ENCODE measurements around the gene ATF1. TPM values are rescaled to one million over a fixed set of nuclear protein-coding genes. Genes with fewer than 3 reads are reported as not detected.
A peak's percentile ranks its signal among the peaks of the same experiment; 100 is the strongest.

ATF1 gene
- total RNA-seq, 2 donors from 2014 or later: 66.6 to 82.3 TPM

DNA sequence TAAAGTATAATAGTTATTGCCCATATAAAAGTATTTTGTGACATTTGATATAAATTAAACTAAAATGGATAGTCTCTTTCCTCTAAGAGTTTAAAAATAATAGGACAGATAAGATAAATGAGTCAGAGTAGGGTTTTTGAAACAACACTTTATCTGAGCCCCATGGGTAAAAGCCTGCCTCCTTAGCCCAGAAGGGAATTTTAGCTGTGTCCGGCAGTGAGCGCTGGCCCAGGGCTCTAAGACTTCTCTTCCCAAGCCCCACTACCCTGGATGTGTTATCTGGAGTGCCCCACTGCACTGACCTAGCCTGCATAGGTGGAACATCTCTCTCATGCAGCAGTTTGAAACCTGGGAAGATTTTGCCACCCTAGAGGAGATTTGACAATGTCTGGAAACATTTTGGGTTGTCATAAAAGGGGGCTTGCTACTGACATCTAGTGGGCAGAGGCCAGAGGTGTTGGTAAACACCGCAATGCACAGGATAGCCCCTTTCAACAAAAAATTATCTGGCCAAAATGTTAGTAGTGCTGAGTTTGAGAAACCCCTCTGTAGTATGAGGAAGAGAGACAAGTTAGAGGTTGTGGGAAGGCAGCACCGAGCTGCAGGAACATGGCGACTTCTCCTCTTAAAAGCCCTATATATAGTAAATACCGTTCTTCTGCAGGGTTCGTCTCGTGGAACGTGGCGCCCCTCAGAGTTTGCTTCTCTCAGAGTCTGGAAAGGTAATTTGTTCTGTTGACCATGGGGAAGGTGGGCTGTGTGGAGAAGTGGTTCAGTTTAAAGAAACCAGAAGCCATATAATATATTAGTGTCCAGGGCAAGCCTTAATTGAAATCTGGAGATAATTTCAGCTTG, 29.3 kb upstream of the ATF1 start:
- Mint-ChIP-seq H3K27me3 (ENCODE audit: low read depth) (no peaks in the 10 kb centered on the region), H3K4me1 (ENCODE audit: low read depth) (no peaks in the 10 kb centered on the region), H3K36me3 (ENCODE audit: insufficient read depth in 2 of 2) (peaks cover 3 to 25% of the 10 kb centered on the region in 2 donors), H3K27ac (no peak overlapping the region), H3K9me3 (no peaks in the 10 kb centered on the region), H3K4me3 (no peak overlapping the region)
- ATAC-seq (replicated peaks in 1 of 2) (peak in 1 of 2 donors; percentile 46), DNase-seq (peak; percentile 10 to 13)

DNA sequence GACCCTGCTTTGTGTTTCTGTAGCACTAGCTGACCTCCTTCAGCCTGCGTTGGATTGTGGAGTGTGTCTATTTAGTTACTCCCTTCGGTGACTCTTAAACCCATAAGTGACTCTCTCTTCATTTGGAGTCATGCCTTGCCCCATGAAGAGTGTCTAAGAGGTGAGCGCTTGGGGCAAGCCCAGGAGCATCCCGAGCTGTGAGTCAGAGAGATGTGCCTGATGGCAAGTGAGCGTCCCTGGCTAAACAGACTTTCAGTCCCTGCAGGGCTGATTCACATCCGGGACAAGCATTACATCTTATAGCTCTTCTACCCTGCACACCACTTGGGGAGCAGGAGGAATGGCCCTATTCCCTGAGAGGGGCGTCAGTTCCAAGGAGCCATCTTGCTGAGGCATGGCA, 24.3 kb upstream of the ATF1 start:
- Mint-ChIP-seq H3K9me3 (no peaks in the 10 kb centered on the region), H3K27ac (no peak overlapping the region)

DNA sequence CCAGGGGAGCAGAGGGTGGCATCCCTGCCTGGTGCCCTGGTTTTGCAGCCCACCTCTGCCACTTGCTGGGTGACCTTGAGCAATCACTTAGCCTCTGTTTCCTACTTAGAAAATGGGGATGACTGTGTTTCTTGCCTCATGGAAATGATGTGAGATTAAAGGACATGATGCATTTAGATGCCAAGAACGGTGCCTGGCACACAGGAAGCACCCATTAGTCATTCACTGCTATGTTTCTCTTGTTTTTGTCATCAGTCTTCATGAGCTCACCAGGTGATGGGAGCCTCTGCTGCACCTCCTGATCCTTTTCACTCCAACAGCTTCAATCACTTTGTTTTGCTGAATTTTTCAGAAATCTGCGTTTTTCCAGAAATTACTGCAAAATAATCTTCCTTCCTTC, 23.6 kb upstream of the ATF1 start:
- Mint-ChIP-seq H3K9me3 (no peaks in the 10 kb centered on the region), H3K27me3 (ENCODE audit: low read depth) (no peaks in the 10 kb centered on the region), H3K27ac (peak overlapping the region; percentile 65), H3K4me3 (no peak overlapping the region), H3K36me3 (ENCODE audit: insufficient read depth in 2 of 2) (peaks cover 6 to 25% of the 10 kb centered on the region in 2 donors), H3K4me1 (ENCODE audit: low read depth) (peaks cover 11% of the 10 kb centered on the region)
- ATAC-seq (replicated peaks in 1 of 2) (peak; percentile 59 to 88), DNase-seq (peak in 1 of 2 donors; percentile 15)

More for the DNA sequence above, 24.3 kb upstream of the ATF1 start:
- Mint-ChIP-seq H3K4me3 (no peak overlapping the region), H3K36me3 (ENCODE audit: insufficient read depth in 2 of 2) (peaks cover 6 to 25% of the 10 kb centered on the region in 2 donors), H3K27me3 (ENCODE audit: low read depth) (no peaks in the 10 kb centered on the region), H3K4me1 (ENCODE audit: low read depth) (peaks cover 11% of the 10 kb centered on the region)
- peak in 1 of 2 donors; percentile 23 for ATAC-seq (replicated peaks in 1 of 2)
- no peak for DNase-seq

DNA sequence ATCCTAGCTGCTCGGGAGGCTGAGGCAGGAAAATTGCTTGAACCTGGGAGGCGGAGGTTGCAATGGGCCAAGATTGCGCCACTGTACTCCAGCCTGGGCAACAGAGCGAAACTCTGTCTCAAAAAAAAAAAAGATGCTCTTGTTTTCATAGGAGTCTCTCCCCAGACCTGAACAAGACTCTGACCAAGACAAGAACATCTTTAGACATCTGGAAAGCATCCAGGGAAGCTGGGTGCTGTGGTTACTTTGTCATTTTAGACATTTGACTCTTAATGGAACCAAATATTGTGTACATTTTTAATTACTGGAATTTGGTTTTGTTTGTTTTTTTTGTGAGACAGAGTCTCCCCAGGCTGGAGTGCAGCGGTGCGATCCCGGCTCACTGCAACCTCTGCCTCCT, 21.1 kb upstream of the ATF1 start:
- peaks cover 6 to 25% of the 10 kb centered on the region in 2 donors for H3K36me3 Mint-ChIP-seq (ENCODE audit: insufficient read depth in 2 of 2)
- H3K4me1 Mint-ChIP-seq (ENCODE audit: low read depth): peaks cover 11% of the 10 kb centered on the region
- ATAC-seq (replicated peaks in 1 of 2) (no peak), DNase-seq (no peak)
- no peak overlapping the region for H3K27ac Mint-ChIP-seq
- no peaks in the 10 kb centered on the region for H3K27me3 Mint-ChIP-seq (ENCODE audit: low read depth)
- H3K9me3 Mint-ChIP-seq: no peaks in the 10 kb centered on the region
- no peak overlapping the region for H3K4me3 Mint-ChIP-seq

DNA sequence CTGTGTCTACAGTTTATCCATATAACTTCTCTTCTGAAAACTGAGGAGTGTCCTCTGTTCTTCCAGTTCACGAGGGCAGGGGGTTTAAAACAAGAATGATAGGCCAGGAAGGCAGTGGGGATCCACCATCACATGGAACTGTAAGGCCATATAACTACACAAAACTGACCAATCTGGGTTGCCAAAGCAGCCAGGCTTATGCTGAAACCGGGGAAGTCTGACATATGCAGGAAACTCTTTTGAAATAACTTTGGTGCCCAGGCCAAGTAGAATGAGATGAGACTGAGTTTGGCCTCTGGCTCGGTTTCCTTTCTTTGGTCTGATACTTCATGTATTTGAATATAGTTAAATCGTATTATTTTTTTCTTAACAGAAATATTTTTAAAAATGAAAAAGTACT, 18.0 kb upstream of the ATF1 start:
- peaks cover 6% of the 10 kb centered on the region in 2 donors for H3K36me3 Mint-ChIP-seq (ENCODE audit: insufficient read depth in 2 of 2)
- H3K4me3 Mint-ChIP-seq: no peak overlapping the region
- peaks cover under 1% of the 10 kb centered on the region for H3K4me1 Mint-ChIP-seq (ENCODE audit: low read depth)
- no peaks in the 10 kb centered on the region for H3K27me3 Mint-ChIP-seq (ENCODE audit: low read depth)
- DNase-seq: no peak
- ATAC-seq (replicated peaks in 1 of 2): no peak
- H3K9me3 Mint-ChIP-seq: no peaks in the 10 kb centered on the region
- H3K27ac Mint-ChIP-seq: no peak overlapping the region

DNA sequence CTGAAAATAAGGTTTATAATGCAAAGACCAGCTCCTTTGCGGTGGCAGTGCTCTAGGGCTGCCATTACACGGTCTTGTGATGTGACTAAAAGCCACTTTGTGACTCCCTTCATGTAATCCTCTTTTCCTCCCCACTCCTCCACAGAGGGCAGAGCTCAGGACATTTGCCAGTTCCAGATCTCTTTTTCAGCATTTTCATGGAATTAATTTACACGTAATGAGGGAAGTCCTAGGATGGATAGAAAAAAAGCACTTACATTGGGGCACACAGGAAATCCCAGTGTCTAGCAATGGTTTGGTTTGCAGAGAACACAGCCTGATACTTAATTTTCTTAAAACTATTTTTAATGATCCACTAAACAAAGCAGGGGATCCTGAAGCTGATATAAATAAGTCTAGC, 17.5 kb upstream of the ATF1 start:
- Mint-ChIP-seq H3K36me3 (ENCODE audit: insufficient read depth in 2 of 2) (peaks cover 3 to 5% of the 10 kb centered on the region in 2 donors), H3K4me1 (ENCODE audit: low read depth) (no peaks in the 10 kb centered on the region)

DNA sequence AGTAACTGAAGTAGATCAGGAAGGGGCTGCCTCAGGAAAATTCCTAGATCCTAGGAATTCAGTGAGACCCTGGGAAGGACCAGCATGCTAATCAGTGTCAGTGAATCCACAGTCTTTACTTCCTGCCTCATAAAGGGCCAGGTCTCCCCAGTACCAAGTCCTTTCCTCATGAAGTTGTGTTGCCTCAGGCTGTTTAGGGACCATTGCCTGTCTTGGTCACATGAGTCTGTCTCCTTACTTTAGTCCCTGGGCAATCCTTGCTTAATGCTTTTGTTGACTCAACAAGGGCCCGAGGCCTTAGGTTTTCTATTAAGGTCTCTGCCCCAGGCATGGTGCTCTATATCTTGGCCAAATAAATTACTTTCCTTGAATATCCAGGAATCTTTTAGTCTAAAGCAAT, 16.1 kb upstream of the ATF1 start:
- no peak for ATAC-seq (replicated peaks in 1 of 2)
- Mint-ChIP-seq H3K27me3 (ENCODE audit: low read depth) (no peaks in the 10 kb centered on the region), H3K4me3 (no peak overlapping the region), H3K36me3 (ENCODE audit: insufficient read depth in 2 of 2) (peaks cover 3% of the 10 kb centered on the region in 2 donors), H3K4me1 (ENCODE audit: low read depth) (no peaks in the 10 kb centered on the region), H3K27ac (no peak overlapping the region), H3K9me3 (no peaks in the 10 kb centered on the region)
- DNase-seq: no peak

More for the DNA sequence above, 17.5 kb upstream of the ATF1 start:
- Mint-ChIP-seq H3K9me3 (no peaks in the 10 kb centered on the region), H3K27ac (no peak overlapping the region), H3K4me3 (no peak overlapping the region), H3K27me3 (ENCODE audit: low read depth) (no peaks in the 10 kb centered on the region)
- DNase-seq (no peak), ATAC-seq (replicated peaks in 1 of 2) (no peak)

DNA sequence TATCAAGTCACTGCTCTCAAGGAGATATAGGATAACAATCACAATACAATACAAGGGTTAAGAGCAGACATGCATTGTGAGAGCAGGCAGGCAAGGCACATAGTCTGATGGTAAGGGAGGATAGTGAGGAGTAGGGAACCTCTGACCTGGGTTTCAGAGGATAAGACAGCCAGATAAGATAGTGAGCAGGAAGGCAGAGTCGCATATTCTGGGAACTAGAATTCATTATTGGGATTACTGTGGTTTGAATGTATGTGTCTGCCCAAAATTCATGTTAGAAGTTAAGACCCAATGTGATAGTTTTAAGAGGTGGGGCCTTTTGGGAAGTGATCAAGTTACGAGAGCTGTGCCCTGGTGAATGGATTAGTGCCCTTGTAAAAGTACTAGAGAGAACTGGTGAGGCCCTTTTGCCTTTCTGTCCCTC, 14.4 kb upstream of the ATF1 start:
- DNase-seq (no peak), ATAC-seq (replicated peaks in 1 of 2) (no peak)
- Mint-ChIP-seq H3K27ac (no peak overlapping the region), H3K4me3 (no peak overlapping the region), H3K36me3 (ENCODE audit: insufficient read depth in 2 of 2) (peaks cover under 1 to 3% of the 10 kb centered on the region in 2 donors), H3K9me3 (no peaks in the 10 kb centered on the region), H3K27me3 (ENCODE audit: low read depth) (no peaks in the 10 kb centered on the region), H3K4me1 (ENCODE audit: low read depth) (no peaks in the 10 kb centered on the region)

DNA sequence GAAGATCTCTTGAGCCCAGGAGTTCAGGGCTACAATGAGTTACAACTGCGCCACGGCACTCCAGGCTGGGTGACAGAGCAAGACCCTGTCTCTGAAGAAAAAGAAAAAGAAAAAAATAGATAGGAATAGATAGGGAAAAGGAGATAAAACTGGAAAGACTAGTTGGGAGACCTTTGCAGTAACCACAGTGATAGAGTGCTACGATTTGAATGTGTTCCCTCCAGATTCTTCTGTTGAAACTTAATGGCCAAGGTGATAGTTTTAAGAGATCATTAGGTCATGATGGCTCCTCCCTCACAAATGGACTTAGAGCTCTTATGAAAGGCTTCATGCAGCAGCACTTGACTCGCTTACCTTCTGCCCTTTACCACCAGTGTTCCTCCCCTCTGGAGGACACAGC, 13.5 kb upstream of the ATF1 start:
- peaks cover 0 to 3% of the 10 kb centered on the region in 2 donors for H3K36me3 Mint-ChIP-seq (ENCODE audit: insufficient read depth in 2 of 2)
- H3K4me1 Mint-ChIP-seq (ENCODE audit: low read depth): no peaks in the 10 kb centered on the region

DNA sequence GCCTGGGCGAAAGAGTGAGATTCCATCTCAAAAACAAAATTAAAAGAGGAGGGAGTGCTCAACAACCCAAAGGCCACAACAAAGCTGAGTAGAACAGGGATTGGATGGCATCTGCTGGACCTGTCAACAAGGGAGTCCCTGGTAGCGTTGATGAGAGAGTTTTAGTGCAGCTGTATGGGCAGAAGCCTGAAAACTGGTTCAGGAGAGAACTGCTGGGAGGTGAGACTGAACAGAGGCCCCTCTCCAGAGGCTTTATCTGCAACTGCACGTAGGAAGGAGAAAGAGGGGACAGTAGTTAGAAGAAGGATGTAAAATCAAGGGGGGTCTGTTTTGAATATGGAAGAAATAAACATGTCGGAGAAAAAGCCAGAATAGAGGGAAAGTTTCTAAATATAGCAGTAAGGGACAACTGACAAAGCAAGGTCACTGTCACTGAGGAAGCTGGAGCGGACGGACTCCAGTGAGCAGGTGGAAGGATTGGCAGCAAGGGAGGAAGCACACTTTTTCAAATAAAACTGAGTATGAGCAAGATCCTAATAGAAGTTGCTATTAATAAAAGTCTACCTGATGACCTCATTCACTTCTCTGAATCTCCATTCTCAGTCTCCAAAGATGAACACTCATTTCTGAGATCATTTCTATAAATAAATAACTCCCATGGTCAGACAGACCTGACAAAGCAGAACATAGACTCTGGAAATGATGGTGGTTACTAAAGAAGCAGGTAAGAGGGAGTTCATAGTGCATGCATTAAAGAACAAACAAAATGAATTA, 11.8 kb upstream of the ATF1 start:
- Mint-ChIP-seq H3K9me3 (no peaks in the 10 kb centered on the region), H3K4me1 (ENCODE audit: low read depth) (no peaks in the 10 kb centered on the region), H3K27me3 (ENCODE audit: low read depth) (no peaks in the 10 kb centered on the region), H3K36me3 (ENCODE audit: insufficient read depth in 2 of 2) (no peaks in the 10 kb centered on the region), H3K4me3 (no peak overlapping the region), H3K27ac (peak overlapping the region; percentile 63)
- no peak for ATAC-seq (replicated peaks in 1 of 2)
- DNase-seq: no peak

More for the DNA sequence above, 13.5 kb upstream of the ATF1 start:
- ATAC-seq (replicated peaks in 1 of 2) (no peak), DNase-seq (no peak)
- Mint-ChIP-seq H3K27ac (peak overlapping the region; percentile 71), H3K27me3 (ENCODE audit: low read depth) (no peaks in the 10 kb centered on the region), H3K9me3 (no peaks in the 10 kb centered on the region), H3K4me3 (no peak overlapping the region)

DNA sequence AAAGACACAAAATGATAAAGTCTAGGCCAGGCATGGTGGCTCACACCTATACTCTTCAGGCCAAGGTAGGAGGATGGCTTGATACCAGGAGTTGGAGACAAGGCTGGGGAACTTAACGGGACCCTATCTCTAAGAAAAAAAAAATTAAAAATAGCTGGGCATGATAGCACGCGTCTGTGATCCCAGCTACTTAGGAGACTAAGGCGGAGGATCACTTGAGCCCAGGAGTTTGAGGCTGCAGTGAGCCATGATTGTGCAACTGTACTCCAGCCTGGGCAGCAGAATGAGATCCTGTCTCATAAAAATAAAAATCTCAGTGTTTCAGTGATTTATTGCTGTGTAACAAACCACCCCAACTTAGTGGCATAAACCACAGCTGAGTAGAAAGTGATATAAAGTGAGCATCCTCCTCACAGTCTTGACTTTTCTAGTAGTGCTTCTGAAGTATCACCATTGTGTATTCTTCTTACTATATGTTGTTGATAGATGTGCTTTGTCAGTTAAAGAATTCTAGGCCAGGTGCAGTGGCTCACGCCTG, 10.6 kb upstream of the ATF1 start:
- H3K27me3 Mint-ChIP-seq (ENCODE audit: low read depth): no peaks in the 10 kb centered on the region
- ATAC-seq (replicated peaks in 1 of 2) (no peak), DNase-seq (no peak)
- H3K4me1 Mint-ChIP-seq (ENCODE audit: low read depth): no peaks in the 10 kb centered on the region
- no peak overlapping the region for H3K4me3 Mint-ChIP-seq
- no peaks in the 10 kb centered on the region for H3K36me3 Mint-ChIP-seq (ENCODE audit: insufficient read depth in 2 of 2)
- H3K27ac Mint-ChIP-seq: no peak overlapping the region
- H3K9me3 Mint-ChIP-seq: no peaks in the 10 kb centered on the region

DNA sequence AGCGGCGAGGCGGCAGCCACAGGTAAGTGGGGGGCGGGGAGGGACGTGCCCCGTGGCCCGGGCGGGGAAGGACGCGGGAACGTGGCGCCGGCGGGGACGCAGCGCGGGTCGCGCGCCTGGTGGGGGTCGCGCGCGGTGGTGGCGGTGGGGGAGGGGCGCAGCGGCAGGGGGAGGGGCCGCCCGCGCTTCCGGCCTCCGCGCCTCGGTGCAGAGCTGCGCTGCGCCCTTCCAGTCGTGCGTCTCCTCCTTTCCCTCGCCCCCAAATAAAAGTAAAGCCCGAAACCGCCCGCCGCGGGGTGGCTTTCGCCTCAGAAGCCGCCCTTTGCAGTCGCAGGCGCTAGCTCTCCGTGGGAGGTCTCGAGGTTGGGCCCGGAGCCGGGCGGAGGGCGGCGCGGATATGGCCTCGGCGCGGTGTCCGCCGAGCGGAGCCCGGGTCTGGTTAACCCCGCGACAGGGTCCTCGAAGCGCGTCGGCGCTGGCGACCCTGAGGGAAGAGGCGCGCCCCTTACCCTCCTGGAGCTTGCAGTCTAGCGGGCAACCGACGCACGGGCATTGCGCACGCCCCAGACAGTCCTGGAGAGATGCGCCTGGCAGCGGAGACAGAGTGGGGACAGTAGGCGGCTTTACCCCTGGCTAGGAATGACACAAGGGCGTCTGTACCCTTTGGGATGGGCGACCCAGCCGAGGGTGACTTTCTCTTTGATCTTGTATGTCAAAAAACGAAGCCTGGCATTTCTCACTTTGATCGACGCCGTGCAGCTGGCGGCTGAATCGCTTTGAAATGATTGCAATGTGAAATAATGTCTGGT, 589 bp downstream of the ATF1 start:
- H3K9me3 Mint-ChIP-seq: peaks cover 0 to 2% of the 10 kb centered on the region in 2 donors
- ATAC-seq (replicated peaks in 1 of 2) (peak; percentile 61 to 64), DNase-seq (peak; percentile 76)
- H3K4me3 Mint-ChIP-seq: peak overlapping the region; percentile 92 to 95
- H3K4me1 Mint-ChIP-seq (ENCODE audit: low read depth): peaks cover 57% of the 10 kb centered on the region
- peak overlapping the region; percentile 99 for H3K27ac Mint-ChIP-seq
- H3K36me3 Mint-ChIP-seq (ENCODE audit: insufficient read depth in 2 of 2): peaks cover 2 to 18% of the 10 kb centered on the region in 2 donors
- H3K27me3 Mint-ChIP-seq (ENCODE audit: low read depth): no peaks in the 10 kb centered on the region
